ENCODE measurements around the gene STUB1. TPM values are rescaled to one million over a fixed set of nuclear protein-coding genes. Genes with fewer than 3 reads are reported as not detected.

STUB1 gene
- total and polyA plus RNA-seq, 2 donors, result 29.4 to 132 TPM

- no peak for DNase-seq (ENCODE audit: extremely low spot score)
- Histone ChIP-seq H3K4me1 (ENCODE audit: insufficient read depth) (no peaks in the 10 kb centered on the region), H3K27ac (ENCODE audit: low read depth) (no peak within 1 kb of the TSS), H3K4me3 (ENCODE audit: low read depth, low read length) (peak within 1 kb of the TSS; percentile 9), H3K36me3 (ENCODE audit: insufficient read depth) (no peaks in the 10 kb centered on the region)
- 3% methylated on average over 73 of the region's 73 CpGs for WGBS
These were observed 5.0 kb upstream of the STUB1 start, which contains the start of gene RHBDL1 for GRCh38 chr16:674968-675883. Gene RHBDL1, plus strand, starts transcription at chr16:675671. Its CDS starts 120 bp downstream, at chr16:675791.

DNA sequence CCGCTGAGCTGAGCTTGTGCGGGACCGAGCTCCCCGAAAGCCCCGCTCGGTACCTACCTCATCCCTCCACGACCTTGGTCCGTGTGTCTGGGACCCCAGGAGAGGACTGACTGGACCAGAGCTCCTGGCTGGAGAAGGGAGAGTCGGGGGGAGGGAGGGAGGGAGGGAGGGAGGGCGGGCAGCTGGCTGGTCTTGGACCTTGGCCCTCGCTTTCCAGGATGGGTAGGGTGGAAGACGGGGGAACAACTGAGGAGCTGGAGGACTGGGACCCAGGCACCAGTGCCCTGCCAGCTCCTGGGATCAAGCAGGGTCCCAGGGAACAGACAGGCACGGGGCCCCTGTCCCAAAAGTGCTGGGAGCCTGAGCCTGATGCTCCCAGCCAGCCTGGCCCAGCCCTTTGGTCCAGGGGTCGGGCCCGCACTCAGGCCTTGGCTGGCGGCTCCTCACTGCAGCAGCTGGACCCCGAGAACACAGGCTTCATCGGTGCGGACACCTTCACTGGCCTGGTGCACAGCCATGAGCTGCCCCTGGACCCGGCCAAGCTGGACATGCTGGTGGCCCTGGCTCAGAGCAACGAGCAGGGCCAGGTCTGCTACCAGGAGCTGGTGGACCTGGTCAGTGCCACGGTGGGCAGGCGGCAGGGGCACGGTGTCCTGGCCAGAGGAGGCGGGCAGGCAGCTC lies 4.2 kb upstream of the STUB1 start:
- 37% methylated on average over 25 of the region's 25 CpGs for WGBS
- H3K36me3 ChIP-seq (ENCODE audit: insufficient read depth), result no peaks in the 10 kb centered on the region
- no peaks in the 10 kb centered on the region for H3K4me1 ChIP-seq (ENCODE audit: insufficient read depth)
- no peak overlapping the region for H3K27ac ChIP-seq (ENCODE audit: low read depth)
- no peak for DNase-seq (ENCODE audit: extremely low spot score)
- H3K4me3 ChIP-seq (ENCODE audit: low read depth, low read length), result no peak overlapping the region

DNA sequence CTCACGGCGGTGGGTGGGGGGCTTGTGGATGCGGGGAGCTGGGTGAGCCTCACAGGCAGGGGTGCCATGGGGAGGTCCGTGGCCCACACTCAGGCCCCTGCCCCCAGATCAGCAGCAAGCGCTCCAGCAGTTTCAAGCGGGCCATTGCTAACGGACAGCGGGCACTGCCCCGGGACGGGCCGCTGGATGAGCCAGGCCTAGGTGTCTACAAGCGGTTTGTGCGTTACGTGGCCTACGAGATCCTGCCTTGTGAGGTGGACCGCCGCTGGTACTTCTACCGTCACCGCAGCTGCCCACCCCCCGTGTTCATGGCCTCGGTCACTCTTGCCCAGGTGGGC lies 3.7 kb upstream of the STUB1 start:
- 88% methylated on average over 21 of the region's 21 CpGs for WGBS
- no peaks in the 10 kb centered on the region for H3K36me3 ChIP-seq (ENCODE audit: insufficient read depth)
- no peak overlapping the region for H3K4me3 ChIP-seq (ENCODE audit: low read depth, low read length)
- no peaks in the 10 kb centered on the region for H3K4me1 ChIP-seq (ENCODE audit: insufficient read depth)
- H3K27ac ChIP-seq (ENCODE audit: low read depth), result no peak overlapping the region
- no peak for DNase-seq (ENCODE audit: extremely low spot score)

DNA sequence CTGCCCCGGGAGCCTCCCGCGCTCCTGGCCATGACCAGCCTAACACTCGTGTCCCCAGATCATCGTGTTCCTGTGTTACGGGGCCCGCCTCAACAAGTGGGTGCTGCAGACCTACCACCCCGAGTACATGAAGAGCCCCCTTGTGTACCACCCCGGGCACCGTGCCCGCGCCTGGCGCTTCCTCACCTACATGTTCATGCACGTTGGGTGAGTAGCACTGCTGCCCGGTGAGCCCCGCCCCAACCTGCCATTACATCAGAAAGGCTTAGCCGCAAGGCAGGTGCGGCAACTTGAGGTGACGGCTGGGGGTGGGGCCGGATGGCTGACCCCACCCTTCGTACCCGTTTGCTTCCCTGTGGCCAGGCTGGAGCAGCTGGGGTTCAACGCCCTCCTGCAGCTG lies 3.3 kb upstream of the STUB1 start:
- WGBS, result 63% methylated on average over 23 of the region's 23 CpGs
- no peaks in the 10 kb centered on the region for H3K4me1 ChIP-seq (ENCODE audit: insufficient read depth)

GRCh38 chr16:677316-678190 lies 2.7 kb upstream of the STUB1 start:
- H3K27ac ChIP-seq (ENCODE audit: low read depth), result no peak overlapping the region
- DNase-seq (ENCODE audit: extremely low spot score), result no peak
- no peak overlapping the region for H3K4me3 ChIP-seq (ENCODE audit: low read depth, low read length)
- no peaks in the 10 kb centered on the region for H3K4me1 ChIP-seq (ENCODE audit: insufficient read depth)
- peaks cover under 1% of the 10 kb centered on the region for H3K36me3 ChIP-seq (ENCODE audit: insufficient read depth)
- 47% methylated on average over 57 of the region's 57 CpGs for WGBS

More for the DNA sequence above, 3.3 kb upstream of the STUB1 start:
- H3K36me3 ChIP-seq (ENCODE audit: insufficient read depth), result no peaks in the 10 kb centered on the region
- H3K27ac ChIP-seq (ENCODE audit: low read depth), result no peak overlapping the region
- peak; percentile 64 for DNase-seq (ENCODE audit: extremely low spot score)
- no peak overlapping the region for H3K4me3 ChIP-seq (ENCODE audit: low read depth, low read length)

GRCh38 chr16:678209-678857 lies 1.9 kb upstream of the STUB1 start:
- 83% methylated on average over 21 of the region's 21 CpGs for WGBS
- DNase-seq (ENCODE audit: extremely low spot score), result no peak
- Histone ChIP-seq H3K4me1 (ENCODE audit: insufficient read depth) (peaks cover under 1% of the 10 kb centered on the region), H3K4me3 (ENCODE audit: low read depth, low read length) (no peak overlapping the region), H3K27ac (ENCODE audit: low read depth) (no peak overlapping the region), H3K36me3 (ENCODE audit: insufficient read depth) (peaks cover 2% of the 10 kb centered on the region)

DNA sequence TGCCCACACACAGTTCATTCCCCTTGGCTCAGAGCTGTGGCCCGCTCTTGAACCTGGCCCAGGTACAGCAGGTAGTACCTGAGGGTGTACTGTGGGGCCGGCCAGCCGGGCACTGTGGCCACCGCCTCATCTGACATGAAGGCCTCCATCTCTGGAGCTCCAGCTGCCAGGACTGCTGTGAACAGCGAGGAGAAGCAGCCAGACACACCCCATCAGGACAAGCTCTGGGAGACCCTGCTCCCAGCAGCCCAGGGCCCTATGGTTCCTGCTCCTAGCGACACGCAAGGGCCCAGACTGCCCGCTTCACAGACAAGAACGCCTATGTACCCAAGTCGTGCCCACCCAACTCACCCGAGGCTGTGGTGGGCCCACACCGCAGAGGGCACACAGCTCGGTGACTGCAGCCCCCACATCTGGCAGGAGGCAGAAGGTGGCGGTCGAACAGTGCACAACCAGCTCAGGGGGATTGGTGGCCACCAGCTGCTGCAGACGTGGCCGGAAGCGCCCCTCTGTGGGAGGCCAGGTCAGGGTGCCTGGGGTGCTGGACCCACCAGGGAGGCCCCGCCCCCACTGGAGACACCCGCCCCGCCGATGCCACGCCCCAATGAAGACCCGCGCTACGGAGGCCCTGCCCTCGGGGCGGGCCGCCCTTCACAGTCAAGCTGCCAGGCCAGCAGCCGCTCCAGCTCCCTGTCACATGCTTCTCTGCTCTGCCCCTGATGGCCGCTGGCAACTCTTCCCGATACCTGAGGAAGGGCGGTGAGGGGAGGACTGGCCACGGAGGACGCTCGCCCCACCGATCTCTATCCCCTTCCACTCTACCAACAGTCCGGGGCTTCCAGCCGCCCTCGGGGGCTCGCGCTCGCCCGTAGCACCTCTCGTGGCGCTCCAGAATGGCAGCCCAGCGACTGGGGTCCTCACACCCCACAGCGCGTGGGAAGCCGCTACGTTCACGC lies 1.1 kb upstream of the STUB1 start:
- H3K4me1 ChIP-seq (ENCODE audit: insufficient read depth), result peaks cover 2% of the 10 kb centered on the region
- H3K4me3 ChIP-seq (ENCODE audit: low read depth, low read length), result peak overlapping the region; percentile 28

DNA sequence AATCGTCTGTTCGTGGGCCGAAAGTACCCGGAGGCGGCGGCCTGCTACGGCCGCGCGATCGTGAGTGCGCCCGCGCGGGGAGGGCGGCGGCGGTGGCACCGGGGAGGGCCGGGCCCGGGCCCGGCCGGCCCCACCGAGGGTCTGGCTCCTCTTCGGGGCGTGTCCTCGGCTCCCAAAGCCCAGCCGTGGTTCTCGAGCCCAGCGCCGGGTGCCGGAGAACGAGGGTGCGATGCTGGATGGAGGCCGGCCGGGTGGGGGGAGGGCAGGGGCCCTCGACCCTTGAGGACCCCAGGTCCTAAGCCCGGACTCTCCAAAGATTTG lies 375 bp downstream of the STUB1 start:
- H3K27ac ChIP-seq (ENCODE audit: low read depth), result peak overlapping the region; percentile 53
- no peak for DNase-seq (ENCODE audit: extremely low spot score)
- H3K4me1 ChIP-seq (ENCODE audit: insufficient read depth), result peaks cover 2% of the 10 kb centered on the region
- peak overlapping the region; percentile 82 for H3K4me3 ChIP-seq (ENCODE audit: low read depth, low read length)
- peaks cover 2% of the 10 kb centered on the region for H3K36me3 ChIP-seq (ENCODE audit: insufficient read depth)
- under 1% methylated on average over 38 of the region's 38 CpGs for WGBS

More for the DNA sequence above, 1.1 kb upstream of the STUB1 start:
- DNase-seq (ENCODE audit: extremely low spot score), result no peak
- WGBS, result 22% methylated on average over 52 of the region's 52 CpGs
- Histone ChIP-seq H3K27ac (ENCODE audit: low read depth) (no peak overlapping the region), H3K36me3 (ENCODE audit: insufficient read depth) (peaks cover 2% of the 10 kb centered on the region)

DNA sequence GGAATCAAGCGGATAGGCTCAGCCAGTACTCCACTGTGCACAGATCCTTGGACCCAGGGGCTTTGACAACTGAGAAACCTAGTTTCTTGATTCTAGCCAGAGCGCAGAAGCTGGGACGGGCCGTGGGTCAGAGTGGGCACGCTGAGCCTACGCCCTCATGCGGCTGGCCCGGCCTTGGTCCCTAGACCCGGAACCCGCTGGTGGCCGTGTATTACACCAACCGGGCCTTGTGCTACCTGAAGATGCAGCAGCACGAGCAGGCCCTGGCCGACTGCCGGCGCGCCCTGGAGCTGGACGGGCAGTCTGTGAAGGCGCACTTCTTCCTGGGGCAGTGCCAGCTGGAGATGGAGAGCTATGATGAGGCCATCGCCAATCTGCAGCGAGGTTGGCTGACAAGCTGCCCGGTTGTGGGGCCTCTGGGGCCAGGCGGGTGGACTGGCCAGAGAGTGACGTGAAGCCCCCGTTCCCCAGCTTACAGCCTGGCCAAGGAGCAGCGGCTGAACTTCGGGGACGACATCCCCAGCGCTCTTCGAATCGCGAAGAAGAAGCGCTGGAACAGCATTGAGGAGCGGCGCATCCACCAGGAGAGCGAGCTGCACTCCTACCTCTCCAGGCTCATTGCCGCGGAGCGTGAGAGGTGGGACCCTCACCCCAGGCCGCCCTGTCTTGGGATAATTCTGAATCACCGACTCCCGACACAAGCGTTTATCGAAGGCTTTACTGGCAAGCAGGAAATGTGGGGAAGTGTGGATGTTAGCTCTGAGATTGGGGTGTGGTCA lies 946 bp downstream of the STUB1 start:
- 44% methylated on average over 44 of the region's 44 CpGs for WGBS

DNA sequence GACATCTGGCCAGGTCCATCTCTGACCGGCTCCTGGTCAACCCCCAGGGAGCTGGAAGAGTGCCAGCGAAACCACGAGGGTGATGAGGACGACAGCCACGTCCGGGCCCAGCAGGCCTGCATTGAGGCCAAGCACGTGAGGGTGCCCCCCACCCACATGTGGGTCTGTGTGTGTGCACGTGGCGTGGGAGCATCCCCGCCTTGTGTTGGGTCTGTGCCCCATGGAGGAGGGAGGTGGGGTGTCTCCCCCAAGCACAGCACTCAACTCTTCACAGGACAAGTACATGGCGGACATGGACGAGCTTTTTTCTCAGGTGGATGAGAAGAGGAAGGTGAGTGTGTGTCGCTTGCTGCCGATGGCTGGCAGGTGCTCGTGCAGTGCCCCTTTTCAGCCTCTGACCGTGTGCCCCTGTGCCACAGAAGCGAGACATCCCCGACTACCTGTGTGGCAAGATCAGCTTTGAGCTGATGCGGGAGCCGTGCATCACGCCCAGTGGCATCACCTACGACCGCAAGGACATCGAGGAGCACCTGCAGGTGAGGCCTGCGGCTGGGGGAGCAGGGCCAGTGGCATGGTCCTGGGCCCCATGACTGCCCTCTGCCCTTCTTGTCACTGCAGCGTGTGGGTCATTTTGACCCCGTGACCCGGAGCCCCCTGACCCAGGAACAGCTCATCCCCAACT lies 1.7 kb downstream of the STUB1 start:
- Histone ChIP-seq H3K27ac (ENCODE audit: low read depth) (no peak overlapping the region), H3K4me3 (ENCODE audit: low read depth, low read length) (no peak overlapping the region), H3K4me1 (ENCODE audit: insufficient read depth) (peaks cover 2% of the 10 kb centered on the region), H3K36me3 (ENCODE audit: insufficient read depth) (peaks cover 3% of the 10 kb centered on the region)
- WGBS, result 79% methylated on average over 28 of the region's 28 CpGs
- DNase-seq (ENCODE audit: extremely low spot score), result no peak

More for the DNA sequence above, 946 bp downstream of the STUB1 start:
- Histone ChIP-seq H3K4me3 (ENCODE audit: low read depth, low read length) (peak overlapping the region; percentile 82), H3K27ac (ENCODE audit: low read depth) (no peak overlapping the region), H3K4me1 (ENCODE audit: insufficient read depth) (peaks cover 2% of the 10 kb centered on the region), H3K36me3 (ENCODE audit: insufficient read depth) (peaks cover 2% of the 10 kb centered on the region)
- no peak for DNase-seq (ENCODE audit: extremely low spot score)

Measured in urinary bladder (tissue), 4 donors.